ENCODE results near the gene TM9SF1.

TM9SF1 gene

GRCh38 chr14:24167469-24168114 lies 27.6 kb downstream of the TM9SF1 start:
- in situ Hi-C loops (cut with MboI; ENCODE audit: low pct_unique_long_range_greater_than_20kb, low sequenced_read_pairs, unreplicated experiment) = no loop called here

DNA sequence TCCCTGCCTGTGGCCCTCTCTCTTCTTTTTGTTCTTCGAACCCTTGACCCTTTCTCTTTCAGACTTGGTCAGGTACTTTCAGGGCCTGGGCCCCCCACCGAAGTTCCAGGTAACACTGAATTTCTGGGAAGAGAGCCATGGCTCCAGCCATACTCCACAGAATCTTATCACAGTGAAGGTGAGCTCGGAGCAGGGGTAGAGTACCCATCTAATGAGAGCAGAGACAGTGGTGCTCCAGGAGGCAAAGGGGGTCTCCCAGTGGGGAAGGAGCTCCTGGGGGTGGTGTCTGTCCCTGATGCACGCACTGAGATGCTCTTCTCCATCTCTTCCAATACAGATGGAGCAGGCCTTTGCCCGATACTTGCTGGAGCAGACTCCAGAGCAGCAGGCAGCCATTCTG lies 29.5 kb downstream of the TM9SF1 start:
- no peak for DNase-seq (ENCODE audit: low spot score)
- TF ChIP-seq, protein P1, sequence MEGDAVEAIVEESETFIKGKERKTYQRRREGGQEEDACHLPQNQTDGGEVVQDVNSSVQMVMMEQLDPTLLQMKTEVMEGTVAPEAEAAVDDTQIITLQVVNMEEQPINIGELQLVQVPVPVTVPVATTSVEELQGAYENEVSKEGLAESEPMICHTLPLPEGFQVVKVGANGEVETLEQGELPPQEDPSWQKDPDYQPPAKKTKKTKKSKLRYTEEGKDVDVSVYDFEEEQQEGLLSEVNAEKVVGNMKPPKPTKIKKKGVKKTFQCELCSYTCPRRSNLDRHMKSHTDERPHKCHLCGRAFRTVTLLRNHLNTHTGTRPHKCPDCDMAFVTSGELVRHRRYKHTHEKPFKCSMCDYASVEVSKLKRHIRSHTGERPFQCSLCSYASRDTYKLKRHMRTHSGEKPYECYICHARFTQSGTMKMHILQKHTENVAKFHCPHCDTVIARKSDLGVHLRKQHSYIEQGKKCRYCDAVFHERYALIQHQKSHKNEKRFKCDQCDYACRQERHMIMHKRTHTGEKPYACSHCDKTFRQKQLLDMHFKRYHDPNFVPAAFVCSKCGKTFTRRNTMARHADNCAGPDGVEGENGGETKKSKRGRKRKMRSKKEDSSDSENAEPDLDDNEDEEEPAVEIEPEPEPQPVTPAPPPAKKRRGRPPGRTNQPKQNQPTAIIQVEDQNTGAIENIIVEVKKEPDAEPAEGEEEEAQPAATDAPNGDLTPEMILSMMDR (IDR thresholded peaks at IDR 0.05; ENCODE audit: extremely low read depth, insufficient read depth, missing control alignments) = no peak
- in situ Hi-C loops (cut with MboI; ENCODE audit: low pct_unique_long_range_greater_than_20kb, low sequenced_read_pairs, unreplicated experiment) = no loop called here

More at GRCh38 chr14:24167469-24168114, 27.6 kb downstream of the TM9SF1 start:
- TF ChIP-seq, protein P1 (IDR thresholded peaks at IDR 0.05; ENCODE audit: extremely low read depth, insufficient read depth, missing control alignments) = no peak
- DNase-seq (ENCODE audit: low spot score) = no peak

- in situ Hi-C loops (cut with MboI; ENCODE audit: low pct_unique_long_range_greater_than_20kb, low sequenced_read_pairs, unreplicated experiment) = no loop called here
- no peak for DNase-seq (ENCODE audit: low spot score)
- TF ChIP-seq, protein P1 (IDR thresholded peaks at IDR 0.05; ENCODE audit: extremely low read depth, insufficient read depth, missing control alignments) = no peak
These were observed 30.7 kb downstream of the TM9SF1 start for GRCh38 chr14:24164518-24164991.

DNA sequence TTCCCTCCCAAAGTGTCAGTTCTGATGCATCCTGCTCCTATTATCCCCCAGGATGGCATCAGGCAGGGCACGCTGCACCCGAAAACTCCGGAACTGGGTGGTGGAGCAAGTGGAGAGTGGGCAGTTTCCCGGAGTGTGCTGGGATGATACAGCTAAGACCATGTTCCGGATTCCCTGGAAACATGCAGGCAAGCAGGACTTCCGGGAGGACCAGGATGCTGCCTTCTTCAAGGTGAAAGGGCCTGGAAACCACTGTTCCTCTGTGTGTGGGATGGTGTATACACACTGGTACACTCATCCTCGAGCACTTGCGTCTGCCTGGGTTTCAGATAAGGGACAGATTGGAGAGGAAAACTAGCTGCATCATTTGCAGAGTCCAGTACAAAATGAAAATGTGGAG lies 33.1 kb downstream of the TM9SF1 start:
- DNase-seq (ENCODE audit: low spot score) = no peak
- in situ Hi-C loops (cut with MboI; ENCODE audit: low pct_unique_long_range_greater_than_20kb, low sequenced_read_pairs, unreplicated experiment) = no loop called here
- TF ChIP-seq, protein P1 (IDR thresholded peaks at IDR 0.05; ENCODE audit: extremely low read depth, insufficient read depth, missing control alignments) = no peak

- TF ChIP-seq, protein P1 (IDR thresholded peaks at IDR 0.05; ENCODE audit: extremely low read depth, insufficient read depth, missing control alignments) = peak; percentile 90
- in situ Hi-C loops (cut with MboI; ENCODE audit: low pct_unique_long_range_greater_than_20kb, low sequenced_read_pairs, unreplicated experiment) = no loop called here
- peak; percentile 94 for DNase-seq (ENCODE audit: low spot score)
These were observed 34.1 kb downstream of the TM9SF1 start, which contains the start of gene IRF9 for GRCh38 chr14:24160850-24161804. TSS of gene IRF9 (plus strand) at chr14:24161265. CDS start at chr14:24162145, 880 bp downstream.

GRCh38 chr14:24160499-24160849 lies 34.8 kb downstream of the TM9SF1 start:
- DNase-seq (ENCODE audit: low spot score) = no peak
- in situ Hi-C loops (cut with MboI; ENCODE audit: low pct_unique_long_range_greater_than_20kb, low sequenced_read_pairs, unreplicated experiment) = no loop called here

More at GRCh38 chr14:24160499-24160849, 34.8 kb downstream of the TM9SF1 start:
- TF ChIP-seq, protein P1 (IDR thresholded peaks at IDR 0.05; ENCODE audit: extremely low read depth, insufficient read depth, missing control alignments) = no peak
